ENCODE data around the gene SEC23A. TPM values are rescaled to one million over a fixed set of nuclear protein-coding genes. Genes with fewer than 3 reads are reported as not detected.

SEC23A gene
- total and polyA plus RNA-seq, 2 of the 13 experiments (the other 11 are each of a cell fraction or from before 2014, with no cell fraction given), result 403 to 887 TPM

- TF ChIP-seq ZFP41 (CRISPR knock-in tag; IDR thresholded peaks at IDR 0.05; ENCODE audit: borderline replicate concordance) (no peak), ZC3H4 (CRISPR knock-in tag; IDR thresholded peaks at IDR 0.05; ENCODE audit: borderline replicate concordance) (no peak), XRCC5 (optimal IDR thresholded peaks at IDR 0.05; ENCODE audit: low read length) (no peak), SAP130 (CRISPR knock-in tag; IDR thresholded peaks at IDR 0.05; ENCODE audit: low read depth) (peak; percentile 98), ZKSCAN1 (IDR thresholded peaks at IDR 0.05; ENCODE audit: low read length) (no peak), NBN (conservative IDR thresholded peaks at IDR 0.05) (no peak), JARID2 (CRISPR knock-in tag; IDR thresholded peaks at IDR 0.05; ENCODE audit: insufficient replicate concordance) (peak; percentile 90), ZNF616 (CRISPR knock-in tag; IDR thresholded peaks at IDR 0.05; ENCODE audit: low read depth) (no peak), PITX1 (CRISPR knock-in tag; IDR thresholded peaks at IDR 0.05) (peak; percentile 94), ISX (CRISPR knock-in tag; conservative IDR thresholded peaks at IDR 0.05) (peak; percentile 90; the same call in 1 of the 2 replicates), ZNF33A (CRISPR knock-in tag; IDR thresholded peaks at IDR 0.05; ENCODE audit: borderline replicate concordance) (peak; percentile 91; the same call in 1 of the 2 replicates), SETDB1 (CRISPR knock-in tag; IDR thresholded peaks at IDR 0.05; ENCODE audit: borderline replicate concordance) (no peak), ZBTB44 (CRISPR knock-in tag; IDR thresholded peaks at IDR 0.05) (no peak), MLXIP (CRISPR knock-in tag; IDR thresholded peaks at IDR 0.05; ENCODE audit: borderline replicate concordance) (no peak; the same call in 1 of the 2 replicates), SIN3B (IDR thresholded peaks at IDR 0.05; ENCODE audit: low read length) (no peak), ZSCAN30 (CRISPR knock-in tag; IDR thresholded peaks at IDR 0.05) (0 out of 2 replicates have a peak, but pooled peaks have one; percentile 84), MNT (IDR thresholded peaks at IDR 0.05) (peak; percentile 37; the same call in 1 of the 2 replicates), ZNF878 (CRISPR knock-in tag; IDR thresholded peaks at IDR 0.05) (peak; percentile 98; the same call in 1 of the 2 replicates), ZFAT (CRISPR knock-in tag; conservative IDR thresholded peaks at IDR 0.05) (no peak), RNF219 (CRISPR knock-in tag; IDR thresholded peaks at IDR 0.05) (no peak; the same call in 1 of the 2 replicates), ZNF749 (CRISPR knock-in tag; IDR thresholded peaks at IDR 0.05; ENCODE audit: borderline replicate concordance) (no peak; the same call in 1 of the 2 replicates)
Observed at GRCh38 chr14:39023939-39024871, 78.8 kb downstream of the SEC23A start (continued).
